Activated B cell treated with CpG ODN at 0.5 μM for 24 hours (primary cell): ENCODE results near the gene PLPPR3. TPM values are rescaled to one million over a fixed set of nuclear protein-coding genes. Genes with fewer than 3 reads are reported as not detected.

ENCODE experiments used
- ATAC-seq: fragments of 200-7000 bp; cut with Tn5 transposase; one replicate; pipeline ENCODE4 v1.10.0; 2021; ENCODE audit warnings: low read depth, mild to moderate bottlenecking, moderate library complexity
- CTCF ChIA-PET: fragments of 350-600 bp; sonication (Branson Sonifier 250); formaldehyde crosslinking; loops from one replicate; lab custom pipeline; 2021; ENCODE audit warnings: antibody characterized with exemption; lab: Charles Lee
- POLR2A ChIA-PET: fragments of 350-600 bp; sonication (Branson Sonifier 250); formaldehyde crosslinking; loops from one replicate; lab custom pipeline; 2021; ENCODE audit warnings: antibody characterized with exemption; lab: Charles Lee
- DNase-seq: peaks from one replicate; pipeline ENCODE4 v3.0.0; 2022
- H3K27ac Mint-ChIP-seq: one replicate; pipeline ENCODE4 v1.8.0; 2020; ENCODE audit warnings: mixed read lengths
- H3K27me3 Mint-ChIP-seq: one replicate; pipeline ENCODE4 v1.8.0; 2021; ENCODE audit warnings: mixed read lengths
- H3K36me3 Mint-ChIP-seq: one replicate; pipeline ENCODE4 v1.8.0; 2021; ENCODE audit warnings: low read depth, mixed read lengths
- H3K4me1 Mint-ChIP-seq: one replicate; pipeline ENCODE4 v1.8.0; 2021; ENCODE audit warnings: mixed read lengths
- H3K4me3 Mint-ChIP-seq: one replicate; pipeline ENCODE4 v1.8.0; 2020; ENCODE audit warnings: mild to moderate bottlenecking, mixed read lengths
- H3K9me3 Mint-ChIP-seq: one replicate; pipeline ENCODE4 v1.8.0; 2020; ENCODE audit warnings: mixed read lengths
- CTCF ChIP-seq: fragments of 200-600 bp; IDR thresholded peaks from one replicate; pipeline ENCODE4 v1.8.0; 2022; ENCODE audit warnings: antibody characterized with exemption, mild to moderate bottlenecking
- intact Hi-C: fragments of 100-400 bp; cut with micrococcal nuclease; formaldehyde crosslinking; loops from one replicate; pipeline ENCODE4 v1.15.1; 2024
- total RNA-seq: library from RNA; stranded (reverse); gene quantifications from 2 replicates; pipeline ENCODE4 v1.2.3, GENCODE V29; 2022

PLPPR3 gene
- total RNA-seq: not detected in 2 replicates

GRCh38 chr19:821825-822503 is at the start of gene PLPPR3:
TSS of gene PLPPR3 (minus strand) at chr19:821955. CDS start at chr19:821559, 396 bp downstream.
- Mint-ChIP-seq H3K27me3 (peaks cover 11% of the 10 kb centered on the region), H3K4me1 (no peaks in the 10 kb centered on the region), H3K27ac (no peak within 1 kb of the TSS), H3K9me3 (no peaks in the 10 kb centered on the region), H3K4me3 (no peak within 1 kb of the TSS), H3K36me3 (no peaks in the 10 kb centered on the region)
- no peak for TF ChIP-seq CTCF
- intact Hi-C loops: no loop called here
- ChIA-PET POLR2A (no interaction called here), CTCF (no interaction called here)
- no peak for DNase-seq
- no peak for ATAC-seq

GRCh38 chr19:870963-871401 is 49.2 kb upstream of the PLPPR3 start:
- intact Hi-C loops: no loop called here
- DNase-seq (no peak), ATAC-seq (no peak)
- no peaks in the 10 kb centered on the region for H3K27me3 Mint-ChIP-seq
- H3K9me3 Mint-ChIP-seq: no peaks in the 10 kb centered on the region
- CTCF ChIA-PET: no interaction called here
- H3K27ac Mint-ChIP-seq: no peak overlapping the region
- POLR2A ChIA-PET: no interaction called here
- no peak overlapping the region for H3K4me3 Mint-ChIP-seq
- H3K36me3 Mint-ChIP-seq: peaks cover 42% of the 10 kb centered on the region
- no peak for TF ChIP-seq CTCF
- H3K4me1 Mint-ChIP-seq: peaks cover 8% of the 10 kb centered on the region

- ATAC-seq (no peak), DNase-seq (no peak)
- intact Hi-C loops: no loop called here
- Mint-ChIP-seq H3K4me1 (peaks cover 8% of the 10 kb centered on the region), H3K9me3 (no peaks in the 10 kb centered on the region), H3K4me3 (no peak overlapping the region), H3K27ac (no peak overlapping the region), H3K27me3 (no peaks in the 10 kb centered on the region), H3K36me3 (peaks cover 39% of the 10 kb centered on the region)
- POLR2A ChIA-PET: no interaction called here
- CTCF ChIA-PET: no interaction called here
- TF ChIP-seq CTCF: no peak
Measured at GRCh38 chr19:870314-870713, 48.6 kb upstream of the PLPPR3 start.

- H3K4me3 Mint-ChIP-seq: no peak overlapping the region
- H3K27me3 Mint-ChIP-seq: no peaks in the 10 kb centered on the region
- H3K4me1 Mint-ChIP-seq: peaks cover 8% of the 10 kb centered on the region
- ChIA-PET CTCF (no interaction called here), POLR2A (interaction anchor here (0.6 kb wide), 1 partner anchor 36 kb away, joined by 3 read pairs; no protein-coding TSS in a partner anchor)
- H3K36me3 Mint-ChIP-seq: peaks cover 37% of the 10 kb centered on the region
- no peak for ATAC-seq
- DNase-seq: no peak
- H3K9me3 Mint-ChIP-seq: no peaks in the 10 kb centered on the region
- no peak for TF ChIP-seq CTCF
- intact Hi-C loops: no loop called here
- H3K27ac Mint-ChIP-seq: no peak overlapping the region
Measured at GRCh38 chr19:869245-870177, 47.8 kb upstream of the PLPPR3 start.
